ENCODE data around the gene SLC35E4. TPM values are rescaled to one million over a fixed set of nuclear protein-coding genes. Genes with fewer than 3 reads are reported as not detected.

SLC35E4 gene
- total RNA-seq, 2 donors from 2014 or later, result 0.99 to 3.4 TPM

GRCh38 chr22:30601464-30601863 is 34.1 kb upstream of the SLC35E4 start:
- no peak for TF ChIP-seq POLR2A (IDR thresholded peaks at IDR 0.05)
- TF ChIP-seq CTCF (IDR thresholded peaks at IDR 0.05), result no peak
- no peaks in the 10 kb centered on the region for H3K27me3 ChIP-seq
- 81 to 84% methylated on average over 5 of the region's 5 CpGs for WGBS, 2 donors

GRCh38 chr22:30602049-30602448 is 33.5 kb upstream of the SLC35E4 start:
- Histone ChIP-seq H3K4me3 (no peak overlapping the region), H3K27me3 (no peaks in the 10 kb centered on the region), H3K4me1 (peaks cover 17% of the 10 kb centered on the region), H3K27ac (no peak overlapping the region), H3K9me3 (no peaks in the 10 kb centered on the region), H3K36me3 (replicated peaks in 1 of 2; ENCODE audit: insufficient read depth in 1 of 2, low read depth in 2 of 2) (no peaks in the 10 kb centered on the region)
- ATAC-seq (no peak), DNase-seq (peak in 2 of 4 donors; percentile 23 to 38)
- 45 to 56% methylated on average over 3 of the region's 3 CpGs for WGBS, 2 donors
- intact Hi-C loops (cut with DNase I), result no loop called here
- TF ChIP-seq POLR2A (IDR thresholded peaks at IDR 0.05), result no peak
- TF ChIP-seq CTCF (IDR thresholded peaks at IDR 0.05), result peak; percentile 14 to 56 (median 43)

More at GRCh38 chr22:30601464-30601863, 34.1 kb upstream of the SLC35E4 start:
- Histone ChIP-seq H3K36me3 (replicated peaks in 1 of 2; ENCODE audit: insufficient read depth in 1 of 2, low read depth in 2 of 2) (no peaks in the 10 kb centered on the region), H3K4me3 (no peak overlapping the region), H3K4me1 (peaks cover 22% of the 10 kb centered on the region), H3K9me3 (no peaks in the 10 kb centered on the region), H3K27ac (no peak overlapping the region)
- ATAC-seq, result no peak
- no peak for DNase-seq
- intact Hi-C loops (cut with DNase I), result no loop called here

GRCh38 chr22:30603801-30604200 is 31.8 kb upstream of the SLC35E4 start:
- Histone ChIP-seq H3K9me3 (no peaks in the 10 kb centered on the region), H3K4me1 (peaks cover 25% of the 10 kb centered on the region), H3K36me3 (replicated peaks in 1 of 2; ENCODE audit: insufficient read depth in 1 of 2, low read depth in 2 of 2) (no peaks in the 10 kb centered on the region), H3K27me3 (no peaks in the 10 kb centered on the region), H3K27ac (no peak overlapping the region), H3K4me3 (no peak overlapping the region)
- ATAC-seq (no peak), DNase-seq (no peak)
- intact Hi-C loops (cut with DNase I), result no loop called here
- 68 to 82% methylated on average over 3 of the region's 3 CpGs for WGBS, 2 donors
- TF ChIP-seq POLR2A (IDR thresholded peaks at IDR 0.05) (no peak), CTCF (IDR thresholded peaks at IDR 0.05) (no peak)

- TF ChIP-seq POLR2A (IDR thresholded peaks at IDR 0.05) (no peak), CTCF (IDR thresholded peaks at IDR 0.05) (no peak)
- no peaks in the 10 kb centered on the region for H3K36me3 ChIP-seq (replicated peaks in 1 of 2; ENCODE audit: insufficient read depth in 1 of 2, low read depth in 2 of 2)
- ATAC-seq, result no peak
- no peak overlapping the region for H3K4me3 ChIP-seq
- no peak overlapping the region for H3K27ac ChIP-seq
- no peaks in the 10 kb centered on the region for H3K9me3 ChIP-seq
- 91 to 97% methylated on average over 2 of the region's 2 CpGs for WGBS, 2 donors
- intact Hi-C loops (cut with DNase I), result no loop called here
- no peaks in the 10 kb centered on the region for H3K27me3 ChIP-seq
- no peak for DNase-seq
- peaks cover 25% of the 10 kb centered on the region for H3K4me1 ChIP-seq
Measured at GRCh38 chr22:30604723-30605122, 30.9 kb upstream of the SLC35E4 start.

GRCh38 chr22:30605449-30606110 is 30.0 kb upstream of the SLC35E4 start:
- peak overlapping the region in 3 of 4 donors; percentile 75 to 86 (median 85) for H3K27ac ChIP-seq
- H3K4me1 ChIP-seq, result peaks cover 25% of the 10 kb centered on the region
- intact Hi-C loops (cut with DNase I), result no loop called here

More at GRCh38 chr22:30605449-30606110, 30.0 kb upstream of the SLC35E4 start:
- Histone ChIP-seq H3K27me3 (no peaks in the 10 kb centered on the region), H3K4me3 (no peak overlapping the region), H3K36me3 (replicated peaks in 1 of 2; ENCODE audit: insufficient read depth in 1 of 2, low read depth in 2 of 2) (no peaks in the 10 kb centered on the region), H3K9me3 (no peaks in the 10 kb centered on the region)
- ATAC-seq (peak; percentile 60), DNase-seq (peak; percentile 61 to 72 (median 68))
- 6 to 14% methylated on average over 6 to 9 of the region's 9 CpGs for WGBS, 2 donors
- TF ChIP-seq POLR2A (IDR thresholded peaks at IDR 0.05) (no peak), CTCF (IDR thresholded peaks at IDR 0.05) (peak; percentile 62 to 76 (median 69))

Data from body of pancreas (tissue), 4 donors.